Neuron (in vitro differentiated cells): ENCODE measurements around the gene CACNA1F.

Experiments
- H2AFZ ChIP-seq: one replicate; pipeline ENCODE4 v1.6.1; 2013; ENCODE audit warnings: low read depth, mild to moderate bottlenecking, inconsistent platforms, low read length, moderate library complexity
- H3K27me3 ChIP-seq: one replicate; pipeline ENCODE4 v1.6.1; 2013; ENCODE audit warnings: low read length; ENCODE audit not compliant: insufficient read depth
- H3K36me3 ChIP-seq: one replicate; pipeline ENCODE4 v1.6.1; 2013; ENCODE audit warnings: low read length; ENCODE audit not compliant: insufficient read depth
- H3K4me1 ChIP-seq: one replicate; pipeline ENCODE4 v1.6.1; 2013; ENCODE audit warnings: low read length; ENCODE audit not compliant: insufficient read depth
- H3K4me3 ChIP-seq: 2 replicates; pipeline ENCODE4 v1.5.1; 2013; ENCODE audit warnings: mild to moderate bottlenecking, low read length, moderate library complexity
- H3K9me3 ChIP-seq: one replicate; pipeline ENCODE4 v1.6.1; 2013; ENCODE audit warnings: low read length

CACNA1F gene

DNA sequence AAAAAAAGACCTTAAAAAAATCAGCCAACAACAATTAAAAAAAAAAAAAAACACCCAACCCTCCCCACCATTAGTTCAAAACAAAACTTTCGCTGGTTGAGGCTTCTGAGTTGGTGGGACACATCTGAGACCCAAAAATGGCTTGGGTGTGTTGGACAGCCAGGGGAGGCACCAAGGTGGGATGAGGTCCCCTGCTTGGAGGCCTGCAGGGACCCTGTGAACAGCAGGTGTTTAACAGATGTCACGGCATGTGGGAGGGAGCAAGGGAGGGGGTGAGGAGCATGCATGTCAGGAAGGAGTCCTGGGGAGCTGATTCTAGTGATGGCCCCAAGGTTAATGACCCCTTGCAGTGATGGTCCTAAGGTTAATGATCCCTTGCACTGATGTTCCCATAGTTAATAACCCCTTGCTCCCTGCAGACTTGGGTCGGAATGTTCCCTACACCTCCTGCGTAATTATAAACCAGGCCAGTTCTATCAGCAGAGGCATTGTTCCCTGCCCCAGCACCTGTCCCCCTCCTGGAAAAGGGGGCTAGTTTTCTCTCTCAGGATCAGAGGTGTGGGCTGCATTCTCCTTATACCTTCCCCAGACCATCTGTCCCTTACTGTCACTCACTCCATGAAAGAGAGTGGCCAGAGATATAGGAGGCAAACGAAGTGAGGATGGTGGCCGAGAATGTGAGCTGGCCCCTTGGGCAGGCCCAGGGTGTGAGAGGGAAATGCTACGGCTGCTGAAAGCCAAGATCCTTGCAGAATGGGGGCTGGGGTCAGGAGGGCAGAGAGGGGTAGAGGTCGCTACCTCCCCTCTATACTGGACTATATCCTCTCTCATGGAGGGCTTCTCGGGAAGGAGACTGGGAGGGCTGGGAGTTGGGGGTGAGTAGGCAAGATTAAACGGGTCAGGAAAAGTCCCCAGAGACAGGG lies 33.6 kb upstream of the CACNA1F start:
- Histone ChIP-seq H3K9me3 (no peaks in the 10 kb centered on the region), H2AFZ (no peak overlapping the region), H3K4me1 (peaks cover 7% of the 10 kb centered on the region), H3K4me3 (no peak overlapping the region), H3K36me3 (no peaks in the 10 kb centered on the region), H3K27me3 (no peaks in the 10 kb centered on the region)

DNA sequence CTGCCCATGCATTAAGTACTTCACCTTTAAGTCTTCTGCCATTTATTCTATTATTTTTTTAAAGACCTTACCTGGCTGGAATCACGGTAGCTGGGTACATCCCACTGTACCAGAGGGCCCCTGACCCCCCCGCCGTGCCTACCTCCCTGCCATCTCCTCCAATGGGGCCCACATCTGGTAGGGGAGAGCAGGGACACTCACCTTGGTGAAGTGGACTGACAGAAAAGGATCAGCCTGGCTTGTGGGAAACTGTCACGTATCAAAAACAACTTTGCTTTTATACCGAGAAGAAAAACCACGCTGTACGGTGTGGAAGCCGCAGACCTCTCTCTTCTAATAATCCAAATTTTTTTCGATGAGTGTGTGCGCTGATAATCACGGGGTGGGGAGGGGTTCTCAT lies 31.3 kb upstream of the CACNA1F start, which contains the start of gene FOXP3:
Gene FOXP3 (minus strand): TSS at position 251 of the 400 bp plus-strand sequence. CDS start 6,205 bp downstream, outside the sequence.
- Histone ChIP-seq H2AFZ (no peak within 1 kb of the TSS), H3K4me1 (no peaks in the 10 kb centered on the region), H3K27me3 (no peaks in the 10 kb centered on the region), H3K4me3 (no peak within 1 kb of the TSS), H3K9me3 (no peaks in the 10 kb centered on the region), H3K36me3 (no peaks in the 10 kb centered on the region)

DNA sequence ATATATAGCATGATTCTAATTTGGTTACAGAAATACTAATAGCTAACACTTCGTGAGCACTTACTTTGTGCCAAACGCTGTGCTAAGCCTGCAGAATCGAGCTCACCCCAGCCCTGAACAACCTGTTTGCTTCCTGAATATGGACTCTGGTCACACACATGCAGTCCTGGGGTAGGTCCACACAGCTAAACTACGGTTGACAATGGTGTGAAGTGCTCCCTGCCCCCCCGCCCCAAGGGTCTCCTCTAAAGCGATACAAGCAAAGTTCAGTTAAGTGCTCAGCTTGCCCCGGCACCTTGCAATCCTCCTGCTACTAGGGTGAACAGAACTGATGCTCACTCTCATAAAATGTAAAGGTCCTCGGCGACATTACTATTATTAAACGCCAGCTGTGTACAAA lies 30.5 kb upstream of the CACNA1F start:
- no peaks in the 10 kb centered on the region for H3K9me3 ChIP-seq
- H3K4me1 ChIP-seq = no peaks in the 10 kb centered on the region
- H2AFZ ChIP-seq = no peak overlapping the region
- H3K36me3 ChIP-seq = no peaks in the 10 kb centered on the region
- H3K27me3 ChIP-seq = no peaks in the 10 kb centered on the region
- no peak overlapping the region for H3K4me3 ChIP-seq

DNA sequence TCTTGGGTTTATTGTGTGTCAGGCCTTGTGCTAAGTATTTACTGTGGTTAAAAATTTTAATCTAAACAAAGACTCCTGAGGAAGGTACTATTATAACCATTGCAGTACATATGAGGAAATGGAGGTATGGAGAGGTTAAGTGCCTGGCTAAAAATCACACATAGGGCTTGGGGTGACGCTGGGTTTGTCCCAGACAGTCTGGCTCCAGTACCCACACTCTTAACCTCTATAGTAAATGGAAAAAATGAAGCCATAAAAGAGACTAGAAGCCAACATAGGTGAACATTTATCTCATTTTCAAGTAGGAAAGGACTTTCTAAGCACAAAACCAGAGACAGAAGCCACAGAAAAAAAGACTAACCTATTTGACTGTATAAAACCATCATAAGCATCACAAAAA lies 29.5 kb upstream of the CACNA1F start:
- Histone ChIP-seq H3K9me3 (no peaks in the 10 kb centered on the region), H3K4me1 (no peaks in the 10 kb centered on the region)

DNA sequence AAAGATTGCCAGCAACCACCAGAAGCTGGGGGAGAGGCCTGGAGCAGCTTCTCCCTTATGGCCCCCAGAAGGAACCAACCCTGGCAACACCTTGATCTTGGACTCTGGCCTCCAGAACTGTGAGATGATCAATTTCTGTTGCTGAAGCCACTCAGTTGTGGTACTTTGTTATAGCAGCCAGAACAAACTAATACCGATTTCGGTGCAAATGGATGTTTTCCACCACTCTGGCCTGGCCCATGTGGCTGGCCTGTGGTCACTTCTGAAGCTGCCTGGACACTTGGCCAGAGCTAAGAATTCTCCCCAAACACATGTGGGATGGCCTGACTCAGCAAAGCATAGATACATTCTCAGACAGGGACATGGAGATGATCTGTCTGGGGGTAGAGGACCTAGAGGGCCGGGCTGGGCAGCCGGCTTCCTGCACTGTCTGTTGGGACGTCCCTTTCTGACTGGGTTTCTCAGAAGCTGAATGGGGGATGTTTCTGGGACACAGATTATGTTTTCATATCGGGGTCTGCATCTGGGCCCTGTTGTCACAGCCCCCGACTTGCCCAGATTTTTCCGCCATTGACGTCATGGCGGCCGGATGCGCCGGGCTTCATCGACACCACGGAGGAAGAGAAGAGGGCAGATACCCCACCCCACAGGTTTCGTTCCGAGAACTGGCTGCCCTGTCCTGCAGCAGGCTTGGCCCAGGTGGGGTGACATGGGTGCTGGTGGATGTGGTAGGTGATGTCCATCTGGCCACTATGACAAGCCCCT lies 27.3 kb upstream of the CACNA1F start:
- H3K9me3 ChIP-seq = no peaks in the 10 kb centered on the region
- no peaks in the 10 kb centered on the region for H3K4me1 ChIP-seq
- H3K36me3 ChIP-seq = no peaks in the 10 kb centered on the region
- no peak overlapping the region for H2AFZ ChIP-seq
- H3K27me3 ChIP-seq = no peaks in the 10 kb centered on the region
- H3K4me3 ChIP-seq = no peak overlapping the region

More for the DNA sequence above, 29.5 kb upstream of the CACNA1F start:
- Histone ChIP-seq H3K27me3 (no peaks in the 10 kb centered on the region), H2AFZ (no peak overlapping the region), H3K36me3 (no peaks in the 10 kb centered on the region), H3K4me3 (no peak overlapping the region)

DNA sequence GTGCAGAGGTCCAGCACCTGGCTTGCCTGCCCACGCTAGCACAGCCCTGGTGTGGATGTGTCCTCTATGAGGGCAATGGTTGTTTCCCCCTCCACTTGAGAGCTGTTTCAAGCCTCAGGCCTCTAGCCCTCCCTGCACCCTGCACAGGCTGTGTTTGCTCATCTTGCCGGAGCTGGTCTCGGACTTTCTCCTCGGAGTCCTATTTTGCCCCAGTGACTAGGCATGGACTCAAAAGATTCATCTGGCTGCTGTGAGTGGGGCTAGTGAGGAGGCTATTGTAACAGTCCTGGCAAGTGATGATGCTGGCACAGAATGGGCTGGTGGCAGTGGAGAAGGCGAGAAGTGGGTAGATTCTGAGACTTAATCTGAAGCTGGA lies 25.6 kb upstream of the CACNA1F start:
- Histone ChIP-seq H3K4me3 (no peak overlapping the region), H2AFZ (no peak overlapping the region), H3K27me3 (no peaks in the 10 kb centered on the region), H3K36me3 (no peaks in the 10 kb centered on the region), H3K4me1 (no peaks in the 10 kb centered on the region), H3K9me3 (no peaks in the 10 kb centered on the region)

DNA sequence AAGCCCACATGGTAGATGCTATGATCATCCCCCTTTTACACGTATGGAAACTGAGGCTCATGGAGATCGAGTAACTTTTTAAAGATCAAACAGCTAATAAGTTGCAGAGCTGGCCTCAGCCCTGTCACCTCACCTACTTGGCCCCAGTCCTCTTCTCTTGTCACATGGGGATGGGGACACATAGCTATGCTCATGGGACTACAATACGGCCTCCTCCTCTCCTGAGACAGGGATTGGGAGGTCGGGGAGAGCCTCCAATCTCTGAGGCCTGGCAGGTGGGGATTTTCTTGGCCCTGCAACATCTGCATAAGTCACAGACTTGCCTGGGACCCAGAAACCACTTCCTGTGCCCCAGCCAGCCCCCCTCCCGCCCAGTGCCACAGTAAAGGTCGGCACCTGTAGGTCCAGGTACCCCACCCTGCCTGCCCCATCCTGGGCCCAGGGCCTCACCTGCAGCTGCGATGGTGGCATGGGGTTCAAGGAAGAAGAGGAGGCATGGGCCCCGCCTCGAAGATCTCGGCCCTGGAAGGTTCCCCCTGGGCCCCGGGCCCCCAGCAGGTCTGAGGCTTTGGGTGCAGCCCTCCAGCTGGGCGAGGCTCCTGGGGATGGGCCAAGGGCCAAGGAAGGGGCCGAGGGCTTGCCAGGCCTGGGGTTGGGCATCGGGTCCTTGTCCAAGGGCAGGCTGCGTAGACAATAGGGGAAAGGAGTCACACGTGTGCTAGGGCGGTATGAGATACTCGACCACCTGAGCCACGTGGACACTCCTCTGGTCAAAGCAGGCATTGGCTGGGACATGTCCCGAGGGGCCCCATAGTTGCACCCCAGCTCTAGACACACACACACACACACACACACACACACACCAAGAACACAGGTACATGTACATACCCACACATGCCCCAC lies 25.0 kb upstream of the CACNA1F start:
- H3K27me3 ChIP-seq = no peaks in the 10 kb centered on the region
- H3K36me3 ChIP-seq = no peaks in the 10 kb centered on the region
- H3K4me3 ChIP-seq = no peak overlapping the region
- no peak overlapping the region for H2AFZ ChIP-seq
- H3K9me3 ChIP-seq = no peaks in the 10 kb centered on the region
- H3K4me1 ChIP-seq = no peaks in the 10 kb centered on the region

DNA sequence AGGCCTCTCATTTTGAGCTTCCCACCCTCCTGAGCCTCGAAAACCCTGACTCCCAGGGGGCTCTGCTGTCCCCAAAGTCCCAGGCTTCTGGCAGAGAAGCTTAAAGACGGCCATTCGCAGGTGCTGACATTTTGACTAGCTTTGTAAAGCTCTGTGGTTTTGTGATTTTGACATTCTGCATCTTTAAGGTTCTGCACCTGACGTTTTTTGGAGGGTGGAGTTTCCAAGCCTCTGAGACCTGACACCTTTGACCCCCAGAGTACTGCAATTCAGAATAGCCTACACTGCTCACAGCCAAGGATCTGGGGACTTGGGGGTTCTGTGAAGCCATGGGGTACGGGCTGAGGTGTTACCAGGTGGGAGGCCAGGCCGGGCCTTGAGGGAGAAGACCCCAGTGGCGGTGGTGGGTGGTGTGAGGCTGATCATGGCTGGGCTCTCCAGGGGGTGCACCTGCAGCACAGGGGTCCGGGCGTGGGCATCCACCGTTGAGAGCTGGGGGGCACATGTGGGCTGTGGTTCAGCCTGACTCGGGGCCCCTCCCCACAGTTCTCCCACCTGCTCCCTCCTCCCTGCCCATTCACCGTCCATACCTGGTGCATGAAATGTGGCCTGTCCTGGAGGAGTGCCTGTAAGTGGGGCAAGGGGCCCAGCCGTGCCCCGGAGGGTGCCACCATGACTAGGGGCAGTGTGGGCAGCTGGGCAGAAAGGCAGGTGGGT lies 24.1 kb upstream of the CACNA1F start:
- no peaks in the 10 kb centered on the region for H3K9me3 ChIP-seq
- H3K4me1 ChIP-seq = no peaks in the 10 kb centered on the region
- H3K36me3 ChIP-seq = no peaks in the 10 kb centered on the region
- H3K4me3 ChIP-seq = no peak overlapping the region
- H2AFZ ChIP-seq = no peak overlapping the region
- H3K27me3 ChIP-seq = no peaks in the 10 kb centered on the region

DNA sequence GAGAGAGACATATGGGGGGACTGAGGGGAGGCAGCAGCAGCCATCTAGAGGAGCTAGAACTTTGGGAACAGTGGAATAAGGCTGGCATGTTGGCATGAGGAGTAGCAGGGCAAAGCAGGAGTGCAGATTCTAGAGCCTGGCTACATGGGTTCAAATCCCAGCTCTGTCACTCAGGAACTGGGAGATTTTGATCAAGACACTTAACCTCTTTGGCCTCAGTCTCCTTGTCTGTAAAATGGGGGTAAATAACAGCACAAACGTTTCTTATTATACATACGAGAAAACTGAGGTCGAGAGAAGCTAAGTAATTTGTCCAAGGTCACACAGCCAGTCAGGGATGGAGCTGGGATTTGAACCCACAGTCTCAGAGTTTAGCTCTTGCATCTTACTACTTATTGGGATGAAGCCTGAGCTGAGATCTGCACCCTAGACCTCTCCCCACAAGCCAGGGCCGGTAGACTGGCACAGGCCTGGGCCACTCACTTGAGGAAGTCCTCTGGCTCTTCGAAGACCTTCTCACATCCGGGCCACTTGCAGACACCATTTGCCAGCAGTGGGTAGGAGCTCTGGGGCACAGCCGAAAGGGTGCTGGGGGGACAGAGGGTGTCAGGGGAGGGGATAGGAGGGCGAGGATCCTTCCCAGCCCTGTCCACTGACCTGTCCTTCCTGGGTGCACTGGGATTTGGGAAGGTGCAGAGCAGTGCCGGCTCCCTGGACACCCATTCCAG lies 23.3 kb upstream of the CACNA1F start:
- H3K4me3 ChIP-seq = no peak overlapping the region
- no peaks in the 10 kb centered on the region for H3K36me3 ChIP-seq
- no peaks in the 10 kb centered on the region for H3K9me3 ChIP-seq

DNA sequence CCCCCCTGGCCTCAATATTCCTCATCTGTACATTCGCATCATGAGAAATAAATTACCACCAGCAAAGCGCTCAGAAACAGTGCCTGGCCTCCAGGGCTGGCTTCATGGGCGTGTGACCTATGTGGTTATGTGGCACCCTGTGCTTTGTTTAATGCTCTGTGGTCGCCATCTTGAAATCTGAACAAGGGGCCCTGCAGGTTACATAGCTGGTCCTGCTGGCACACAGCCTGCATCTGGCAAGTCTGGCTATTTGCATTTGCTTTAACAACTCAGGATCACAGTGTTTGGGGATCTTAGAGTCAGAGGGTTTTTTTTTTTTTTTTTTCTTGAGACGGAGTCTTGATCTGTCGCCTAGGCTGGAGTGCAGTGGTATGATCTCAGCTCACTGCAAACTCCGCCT lies 21.5 kb upstream of the CACNA1F start:
- H3K36me3 ChIP-seq = no peaks in the 10 kb centered on the region
- no peaks in the 10 kb centered on the region for H3K9me3 ChIP-seq
- no peak overlapping the region for H2AFZ ChIP-seq
- H3K27me3 ChIP-seq = no peaks in the 10 kb centered on the region
- H3K4me1 ChIP-seq = no peaks in the 10 kb centered on the region
- H3K4me3 ChIP-seq = no peak overlapping the region

More for the DNA sequence above, 23.3 kb upstream of the CACNA1F start:
- Histone ChIP-seq H3K27me3 (no peaks in the 10 kb centered on the region), H2AFZ (no peak overlapping the region), H3K4me1 (no peaks in the 10 kb centered on the region)

DNA sequence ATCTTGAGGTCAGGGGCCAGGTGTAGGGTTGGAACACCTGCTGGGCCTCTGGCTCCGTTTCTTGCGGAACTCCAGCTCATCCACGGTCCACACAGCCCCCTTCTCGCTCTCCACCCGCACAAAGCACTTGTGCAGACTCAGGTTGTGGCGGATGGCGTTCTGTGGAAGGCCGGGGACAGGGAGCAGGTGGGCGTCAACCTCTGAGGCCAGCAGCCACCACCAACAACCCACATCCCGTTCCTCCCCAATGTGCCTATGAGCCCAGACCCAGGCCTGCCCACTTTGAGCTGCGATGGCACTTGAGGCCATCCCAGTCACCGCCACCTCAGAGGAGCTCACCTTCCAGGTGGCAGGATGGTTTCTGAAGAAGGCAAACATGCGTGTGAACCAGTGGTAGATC lies 18.2 kb upstream of the CACNA1F start:
- H3K4me3 ChIP-seq = no peak overlapping the region

DNA sequence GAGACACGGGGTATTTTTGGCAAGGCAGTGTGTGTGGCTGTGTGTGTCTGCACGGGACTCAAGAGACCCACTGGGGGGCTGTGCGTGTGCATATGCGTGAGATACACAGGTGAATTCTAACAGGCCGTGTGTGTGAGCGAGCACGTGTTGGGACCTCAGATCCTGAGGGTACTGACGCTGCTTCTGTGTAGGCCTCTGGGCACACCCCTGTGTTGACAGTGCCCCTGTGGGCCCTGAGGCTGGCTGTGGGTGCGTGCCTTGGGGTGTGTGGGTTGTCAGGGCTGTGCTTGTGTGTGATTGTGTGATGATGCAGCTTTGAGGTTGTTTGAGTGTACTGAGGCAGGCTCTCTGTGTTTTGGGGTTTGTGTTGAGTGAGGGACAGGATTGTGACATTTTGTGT lies 17.4 kb upstream of the CACNA1F start:
- no peak overlapping the region for H2AFZ ChIP-seq
- H3K4me1 ChIP-seq = no peaks in the 10 kb centered on the region
- H3K9me3 ChIP-seq = no peaks in the 10 kb centered on the region
- peaks cover 6% of the 10 kb centered on the region for H3K36me3 ChIP-seq
- H3K4me3 ChIP-seq = no peak overlapping the region
- H3K27me3 ChIP-seq = no peaks in the 10 kb centered on the region

More for the DNA sequence above, 18.2 kb upstream of the CACNA1F start:
- Histone ChIP-seq H3K4me1 (no peaks in the 10 kb centered on the region), H3K27me3 (no peaks in the 10 kb centered on the region), H2AFZ (no peak overlapping the region), H3K36me3 (peaks cover 6% of the 10 kb centered on the region), H3K9me3 (no peaks in the 10 kb centered on the region)
